Naive thymus-derived CD4-positive, alpha-beta T cell (primary cell): ENCODE data around the gene SPEM2. TPM values are rescaled to one million over a fixed set of nuclear protein-coding genes. Genes with fewer than 3 reads are reported as not detected.

Source experiments
- ATAC-seq: fragments of 150-1000 bp; cut with Tn5 transposase; 2 replicates; pipeline ENCODE4 v1.10.0; 2021; ENCODE audit warnings: mild to moderate bottlenecking, moderate library complexity
- CTCF ChIA-PET: fragments of 350-600 bp; sonication (Branson Sonifier 250); formaldehyde crosslinking; loops from one replicate; lab custom pipeline; 2021; ENCODE audit warnings: antibody characterized with exemption; lab: Charles Lee
- POLR2A ChIA-PET: fragments of 350-600 bp; sonication (Branson Sonifier 250); formaldehyde crosslinking; loops from one replicate; lab custom pipeline; 2021; ENCODE audit warnings: antibody characterized with exemption, inconsistent platforms; lab: Charles Lee
- DNase-seq, 9 donors: peaks; one replicate each; pipeline versions ENCODE4 v3.0.0 to v3.0.0-alpha.2; 2020 to 2022; ENCODE audit warnings: mixed read lengths in 1 of 9
- H3K27ac ChIP-seq: one replicate; pipeline ENCODE4 v1.7.0; 2013; ENCODE audit warnings: mild to moderate bottlenecking, low read depth, low read length, moderate library complexity
- H3K27me3 ChIP-seq, 2 donors: one replicate each; pipeline ENCODE4 v1.7.0; 2013; ENCODE audit warnings: low read length in 2 of 2, mild to moderate bottlenecking in 2 of 2, moderate library complexity in 2 of 2; ENCODE audit not compliant: control insufficient read depth in 2 of 2, insufficient read depth in 2 of 2
- H3K36me3 ChIP-seq, 3 experiments: 1 replicate in 2 of 3; 2 replicates in 1 of 3; pipeline ENCODE4 v1.7.0; 2013; ENCODE audit warnings: low read length in 3 of 3, mild to moderate bottlenecking in 3 of 3, moderate library complexity in 1 of 3; ENCODE audit not compliant: insufficient read depth in 3 of 3, control insufficient read depth in 2 of 3
- H3K4me1 ChIP-seq, 2 donors: one replicate each; pipeline ENCODE4 v1.7.0; 2013; ENCODE audit warnings: low read length in 2 of 2, mild to moderate bottlenecking in 2 of 2, moderate library complexity in 1 of 2; ENCODE audit not compliant: control insufficient read depth in 2 of 2, insufficient read depth in 2 of 2
- H3K4me3 ChIP-seq: 2 replicates; pipeline ENCODE4 v1.7.0; 2013; ENCODE audit warnings: mild to moderate bottlenecking, low read length
- H3K9me3 ChIP-seq, 3 experiments: 1 replicate in 2 of 3; 2 replicates in 1 of 3; pipeline ENCODE4 v1.7.0; 2013; ENCODE audit warnings: low read length in 3 of 3; ENCODE audit not compliant: control insufficient read depth in 2 of 3
- H3K27ac Mint-ChIP-seq, 9 donors: one replicate each; pipeline ENCODE4 v1.8.0; 2020 to 2022; ENCODE audit warnings: mixed read lengths in 9 of 9, mild to moderate bottlenecking in 8 of 9, moderate library complexity in 5 of 9, inconsistent platforms in 2 of 9
- H3K27me3 Mint-ChIP-seq, 5 donors: one replicate each; pipeline ENCODE4 v1.8.0; 2021 to 2022; ENCODE audit warnings: mixed read lengths in 5 of 5, mild to moderate bottlenecking in 1 of 5
- H3K36me3 Mint-ChIP-seq, 5 donors: one replicate each; pipeline ENCODE4 v1.8.0; 2020 to 2022; ENCODE audit warnings: mixed read lengths in 5 of 5, mild to moderate bottlenecking in 3 of 5, inconsistent platforms in 1 of 5
- H3K4me1 Mint-ChIP-seq, 7 donors: one replicate each; pipeline ENCODE4 v1.8.0; 2020 to 2022; ENCODE audit warnings: mixed read lengths in 7 of 7, mild to moderate bottlenecking in 3 of 7, inconsistent platforms in 1 of 7
- H3K4me3 Mint-ChIP-seq, 10 donors: one replicate each; pipeline ENCODE4 v1.8.0; 2020 to 2022; ENCODE audit warnings: mild to moderate bottlenecking in 10 of 10, mixed read lengths in 10 of 10, moderate library complexity in 6 of 10, inconsistent platforms in 2 of 10
- H3K9me3 Mint-ChIP-seq, 11 donors: one replicate each; pipeline ENCODE4 v1.8.0; 2020 to 2022; ENCODE audit warnings: mixed read lengths in 11 of 11, mild to moderate bottlenecking in 4 of 11, inconsistent platforms in 1 of 11, moderate library complexity in 1 of 11
- intact Hi-C, 2 donors: fragments of 100-400 bp; cut with micrococcal nuclease; formaldehyde crosslinking; loops; one replicate each; pipeline ENCODE4 v1.15.1; 2023
- polyA plus RNA-seq, 2 donors: library from polyadenylated mRNA; unstranded; fragments of 300-500 nt; fragmentation: Illumina TruSeq; gene quantifications; one replicate each; pipeline ENCODE4 v1.2.3, GENCODE V29; 2021
- total RNA-seq, 6 experiments: library from RNA in 5 of 6; stranded (reverse) in 5 of 6; gene quantifications; 1 replicate in 5 of 6; 2 replicates in 1 of 6; pipeline ENCODE4 v1.2.3 and lab custom pipeline; 2021 to 2026

SPEM2 gene
- total and polyA plus RNA-seq, 7 experiments from 2014 or later, result not detected

GRCh38 chr17:7462474-7463371, 37.3 kb downstream of the SPEM2 start:
- ChIA-PET CTCF (no interaction called here), POLR2A (interaction anchor here (1.0 to 13.7 kb wide), 4 partner anchors 13 to 98 kb away, joined by 3 to 199 read pairs (median 6); partner anchors contain the start of genes SENP3, SLC35G6 and ZBTB4)
- DNase-seq, result no peak
- Histone ChIP-seq H3K9me3 (no peaks in the 10 kb centered on the region), H3K27ac (no peak overlapping the region), H3K4me1 (no peaks in the 10 kb centered on the region), H3K4me3 (no peak overlapping the region), H3K36me3 (peaks cover 0 to 53% (median 10%) of the 10 kb centered on the region in 3 experiments), H3K27me3 (no peaks in the 10 kb centered on the region)
- Mint-ChIP-seq H3K36me3 (peaks cover 0 to 22% (median 4%) of the 10 kb centered on the region in 5 donors), H3K9me3 (peaks cover 0 to 2% (median 0%) of the 10 kb centered on the region in 11 donors), H3K4me1 (peaks cover 4 to 29% (median 11%) of the 10 kb centered on the region in 7 donors), H3K27me3 (no peaks in the 10 kb centered on the region), H3K27ac (no peak overlapping the region), H3K4me3 (no peak overlapping the region)
- intact Hi-C loops, result no loop called here
- no peak for ATAC-seq

- ChIA-PET CTCF (no interaction called here), POLR2A (interaction anchor here (0.9 to 13.7 kb wide), 4 partner anchors 9 to 27 kb away, joined by 3 to 199 read pairs (median 6); partner anchors contain the start of genes SLC35G6 and ZBTB4)
- H3K27ac Mint-ChIP-seq, result no peak overlapping the region
- peaks cover 0 to 22% (median 4%) of the 10 kb centered on the region in 5 donors for H3K36me3 Mint-ChIP-seq
- no peaks in the 10 kb centered on the region for H3K9me3 ChIP-seq
- no peak overlapping the region for H3K27ac ChIP-seq
- H3K4me3 Mint-ChIP-seq, result no peak overlapping the region
- intact Hi-C loops, result no loop called here
- ATAC-seq (no peak), DNase-seq (no peak)
- no peak overlapping the region for H3K4me3 ChIP-seq
- H3K4me1 Mint-ChIP-seq, result peaks cover 6 to 33% (median 11%) of the 10 kb centered on the region in 7 donors
- peaks cover 0 to 2% (median 0%) of the 10 kb centered on the region in 11 donors for H3K9me3 Mint-ChIP-seq
- H3K36me3 ChIP-seq, result peaks cover 0 to 58% (median 10%) of the 10 kb centered on the region in 3 experiments
- H3K27me3 ChIP-seq, result no peaks in the 10 kb centered on the region
- H3K27me3 Mint-ChIP-seq, result no peaks in the 10 kb centered on the region
- no peaks in the 10 kb centered on the region for H3K4me1 ChIP-seq
These were observed 38.0 kb downstream of the SPEM2 start for GRCh38 chr17:7463372-7463846.

GRCh38 chr17:7464081-7464480, 38.7 kb downstream of the SPEM2 start:
- H3K4me1 ChIP-seq, result no peaks in the 10 kb centered on the region
- H3K36me3 ChIP-seq, result peaks cover 0 to 62% (median 10%) of the 10 kb centered on the region in 3 experiments
- Mint-ChIP-seq H3K4me3 (no peak overlapping the region), H3K27me3 (no peaks in the 10 kb centered on the region), H3K27ac (no peak overlapping the region), H3K4me1 (peaks cover 6 to 33% (median 13%) of the 10 kb centered on the region in 7 donors), H3K36me3 (peaks cover 0 to 20% (median 4%) of the 10 kb centered on the region in 5 donors), H3K9me3 (peaks cover 0 to 2% (median 0%) of the 10 kb centered on the region in 11 donors)
- ChIA-PET POLR2A (interaction anchor here (0.7 to 13.7 kb wide), 4 partner anchors 9 to 468 kb away, joined by 3 to 199 read pairs (median 3); partner anchors contain the start of genes CNTROB, SLC35G6, TRAPPC1 and ZBTB4), CTCF (no interaction called here)
- no peaks in the 10 kb centered on the region for H3K27me3 ChIP-seq
- DNase-seq (no peak), ATAC-seq (no peak)
- H3K27ac ChIP-seq, result no peak overlapping the region
- no peaks in the 10 kb centered on the region for H3K9me3 ChIP-seq
- H3K4me3 ChIP-seq, result no peak overlapping the region
- intact Hi-C loops, result no loop called here

GRCh38 chr17:7465597-7466275, 40.3 kb downstream of the SPEM2 start:
- peaks cover 0 to 2% (median 0%) of the 10 kb centered on the region in 11 donors for H3K9me3 Mint-ChIP-seq
- peaks cover 0 to 17% (median 4%) of the 10 kb centered on the region in 5 donors for H3K36me3 Mint-ChIP-seq
- CTCF ChIA-PET, result interaction anchor here (1.1 kb wide), 1 partner anchor 49 kb away, joined by 3 read pairs; no protein-coding TSS in a partner anchor
- ATAC-seq (no peak), DNase-seq (no peak)
- POLR2A ChIA-PET, result interaction anchor here (1.7 to 2.8 kb wide), 2 partner anchors 10 to 29 kb away, joined by 4 to 16 read pairs; no protein-coding TSS in a partner anchor
- H3K4me1 Mint-ChIP-seq, result peaks cover 0 to 23% (median 11%) of the 10 kb centered on the region in 7 donors
- Histone ChIP-seq H3K4me1 (no peaks in the 10 kb centered on the region), H3K27me3 (no peaks in the 10 kb centered on the region), H3K36me3 (peaks cover 0 to 62% (median 10%) of the 10 kb centered on the region in 3 experiments), H3K4me3 (no peak overlapping the region), H3K9me3 (no peaks in the 10 kb centered on the region), H3K27ac (no peak overlapping the region)
- intact Hi-C loops, result no loop called here
- H3K27ac Mint-ChIP-seq, result peak overlapping the region in 1 of 9 donors; percentile 52
- H3K27me3 Mint-ChIP-seq, result no peaks in the 10 kb centered on the region
- H3K4me3 Mint-ChIP-seq, result no peak overlapping the region

GRCh38 chr17:7466318-7466638, 40.9 kb downstream of the SPEM2 start:
- no peak overlapping the region for H3K27ac ChIP-seq
- no peaks in the 10 kb centered on the region for H3K9me3 ChIP-seq
- peaks cover 1 to 21% (median 13%) of the 10 kb centered on the region in 7 donors for H3K4me1 Mint-ChIP-seq
- H3K9me3 Mint-ChIP-seq, result peaks cover 0 to 2% (median 0%) of the 10 kb centered on the region in 11 donors
- H3K4me1 ChIP-seq, result no peaks in the 10 kb centered on the region
- H3K4me3 Mint-ChIP-seq, result no peak overlapping the region
- intact Hi-C loops, result no loop called here
- ChIA-PET CTCF (interaction anchor here (1.1 to 1.4 kb wide), 2 partner anchors 10 to 48 kb away, joined by 3 to 4 read pairs; no protein-coding TSS in a partner anchor), POLR2A (interaction anchor here (1.0 to 2.8 kb wide), 5 partner anchors 10 to 82 kb away, joined by 4 to 16 read pairs (median 5); partner anchors contain the start of gene TMEM256)
- H3K4me3 ChIP-seq, result no peak overlapping the region
- no peak for ATAC-seq
- H3K27me3 Mint-ChIP-seq, result no peaks in the 10 kb centered on the region
- H3K36me3 ChIP-seq, result peaks cover 0 to 62% (median 12%) of the 10 kb centered on the region in 3 experiments
- no peaks in the 10 kb centered on the region for H3K27me3 ChIP-seq
- H3K36me3 Mint-ChIP-seq, result peaks cover 0 to 12% (median under 1%) of the 10 kb centered on the region in 5 donors
- H3K27ac Mint-ChIP-seq, result peak overlapping the region in 1 of 9 donors; percentile 42
- DNase-seq, result no peak
